Measurements from ENCODE around the gene RLN3. TPM values are rescaled to one million over a fixed set of nuclear protein-coding genes. Genes with fewer than 3 reads are reported as not detected.

RLN3 gene
- total and polyA plus RNA-seq, 10 of the 15 experiments (the other 5 are each of a cell fraction or from before 2014, with no cell fraction given), result not detected

GRCh38 chr19:14022469-14022868, 5.5 kb upstream of the RLN3 start:
- CTCF ChIA-PET, result interaction anchor here (0.6 to 2.2 kb wide), 7 partner anchors 9 to 59 kb away, joined by 3 to 14 read pairs (median 3); partner anchors contain the start of genes IL27RA, MISP3 and RFX1
- in situ Hi-C loops (cut with MboI), result no loop called here
- DNase-seq (ENCODE audit: low read depth, low spot score) (no peak), FAIRE-seq (no peak), ATAC-seq (no peak)
- Histone ChIP-seq H3K27ac (ENCODE audit: control insufficient read depth, insufficient read depth) (no peak overlapping the region), H3K4me3 (no peak overlapping the region), H3K9me3 (replicated peaks; ENCODE audit: control insufficient read depth, insufficient read depth, low read length) (no peaks in the 10 kb centered on the region), H3K79me2 (ENCODE audit: control insufficient read depth, insufficient read depth, low read length) (no peaks in the 10 kb centered on the region), H3K36me3 (ENCODE audit: control insufficient read depth in 2 of 2, insufficient read depth in 2 of 2, low read length in 1 of 2) (no peaks in the 10 kb centered on the region), H2AFZ (ENCODE audit: control insufficient read depth, low read depth, low read length) (no peak overlapping the region), H4K20me1 (ENCODE audit: control insufficient read depth, insufficient read depth) (no peaks in the 10 kb centered on the region), H3K27me3 (replicated peaks in 1 of 2; ENCODE audit: control insufficient read depth in 2 of 2, insufficient read depth in 2 of 2, low read length in 1 of 2) (no peaks in the 10 kb centered on the region), H3K4me1 (ENCODE audit: control insufficient read depth, insufficient read depth, low read length) (peaks cover 8% of the 10 kb centered on the region; the same call in 1 of the 2 replicates), H3K9ac (ENCODE audit: control insufficient read depth, insufficient read depth, low read length) (no peak overlapping the region), H3K4me2 (ENCODE audit: control insufficient read depth, insufficient read depth) (no peak overlapping the region)
- no TSS peak for BruUV-seq (replicated peaks)
- POLR2A ChIA-PET, result interaction anchor here (0.6 to 2.0 kb wide), 8 partner anchors 9 to 364 kb away, joined by 3 to 11 read pairs (median 4); partner anchors contain the start of genes IL27RA and RFX1
- 84% methylated on average over 4 of the region's 4 CpGs for WGBS (ENCODE audit: insufficient coverage, insufficient replicate concordance, low lambda C conversion rate, missing lambda C conversion rate)
- TF ChIP-seq CUX1 (IDR thresholded peaks at IDR 0.05; ENCODE audit: insufficient replicate concordance, low read depth, low read length), result no peak
- no peak for TF ChIP-seq BACH1 (IDR thresholded peaks at IDR 0.05; ENCODE audit: borderline replicate concordance)
- intact Hi-C loops (cut with micrococcal nuclease; ENCODE audit: unreplicated experiment), result no loop called here
- RAD21 ChIA-PET (ENCODE audit: unreplicated experiment), result interaction anchor here (1.2 kb wide), 1 partner anchor 9 kb away, joined by 5 read pairs; the partner anchor contains the start of gene IL27RA
- SMC1A ChIA-PET (ENCODE audit: uncharacterized antibody, unreplicated experiment), result interaction anchor here (0.7 to 2.3 kb wide), 6 partner anchors 9 to 77 kb away, joined by 3 to 8 read pairs (median 6); partner anchors contain the start of gene IL27RA
